ENCODE data around the gene FBL.
A peak's percentile ranks its signal among the peaks of the same experiment; 100 is the strongest.
"Not testable (repeated sequence)": the region's sequence is repeated elsewhere in the genome, so short reads cannot be mapped to it uniquely, and the experiment has no call there.

FBL gene

GRCh38 chr19:39820696-39821095, 25.5 kb downstream of the FBL start:
- no peak for DNase-seq

GRCh38 chr19:39819786-39820185, 26.4 kb downstream of the FBL start:
- no peak for DNase-seq

GRCh38 chr19:39818626-39819097, 27.5 kb downstream of the FBL start:
- no peak for DNase-seq

- no peak for DNase-seq
These were observed 28.2 kb downstream of the FBL start for GRCh38 chr19:39817888-39818561.

GRCh38 chr19:39816287-39817048, 29.7 kb downstream of the FBL start:
- no peak for DNase-seq

GRCh38 chr19:39814595-39814994, 31.6 kb downstream of the FBL start:
- no peak for DNase-seq

GRCh38 chr19:39814111-39814510, 32.1 kb downstream of the FBL start:
- DNase-seq, result not testable (repeated sequence)

- DNase-seq, result no peak
These were observed 32.8 kb downstream of the FBL start for GRCh38 chr19:39813264-39813993.

- DNase-seq, result no peak
These were observed 35.1 kb downstream of the FBL start for GRCh38 chr19:39811064-39811463.

- DNase-seq, result no peak
These were observed 35.8 kb downstream of the FBL start for GRCh38 chr19:39810424-39810823.

GRCh38 chr19:39809368-39809767, 36.8 kb downstream of the FBL start:
- DNase-seq, result no peak

- DNase-seq, result not testable (repeated sequence)
These were observed 37.5 kb downstream of the FBL start for GRCh38 chr19:39808688-39809087.

GRCh38 chr19:39807846-39808364, 38.3 kb downstream of the FBL start:
- no peak for DNase-seq

GRCh38 chr19:39805104-39805503, 41.1 kb downstream of the FBL start:
- DNase-seq, result peak; percentile 37

- peak; percentile 42 for DNase-seq
These were observed 43.2 kb downstream of the FBL start for GRCh38 chr19:39802958-39803357.

- no peak for DNase-seq
These were observed 49.1 kb downstream of the FBL start for GRCh38 chr19:39797083-39797482.

GRCh38 chr19:39796000-39796498, 50.1 kb downstream of the FBL start:
- DNase-seq, result no peak

- no peak for DNase-seq
These were observed 51.2 kb downstream of the FBL start for GRCh38 chr19:39795001-39795400.

- peak; percentile 84 for DNase-seq
These were observed 53.1 kb downstream of the FBL start for GRCh38 chr19:39792999-39793546.

- no peak for DNase-seq
These were observed 57.9 kb downstream of the FBL start for GRCh38 chr19:39788244-39788643.
